Endodermal cell (in vitro differentiated cells): ENCODE results near the gene CLDND2. TPM values are rescaled to one million over a fixed set of nuclear protein-coding genes. Genes with fewer than 3 reads are reported as not detected.
"Not testable (repeated sequence)": the region's sequence is repeated elsewhere in the genome, so short reads cannot be mapped to it uniquely, and the experiment has no call there.

Experiments
- DNase-seq: peaks from one replicate; pipeline ENCODE4 v3.0.0-alpha.2; 2017
- H3K27ac ChIP-seq: 2 replicates; pipeline ENCODE4 v1.5.1; 2013; ENCODE audit warnings: mild to moderate bottlenecking, low read depth, low read length, moderate library complexity
- H3K27me3 ChIP-seq: 2 replicates; pipeline ENCODE4 v1.6.1; 2013; ENCODE audit warnings: mild to moderate bottlenecking, low read length, moderate library complexity; ENCODE audit not compliant: insufficient read depth, control insufficient read depth, poor library complexity, severe bottlenecking
- H3K36me3 ChIP-seq: 2 replicates; pipeline ENCODE4 v1.7.0; 2013; ENCODE audit warnings: mild to moderate bottlenecking, low read length, moderate library complexity; ENCODE audit not compliant: control insufficient read depth, insufficient read depth
- H3K4me1 ChIP-seq: one replicate; pipeline ENCODE4 v1.7.0; 2013; ENCODE audit warnings: low read length; ENCODE audit not compliant: control insufficient read depth, insufficient read depth
- H3K4me3 ChIP-seq: 2 replicates; pipeline ENCODE4 v1.5.1; 2013; ENCODE audit warnings: mild to moderate bottlenecking, low read length, moderate library complexity
- H3K9ac ChIP-seq: 2 replicates; pipeline ENCODE4 v1.6.1; 2013; ENCODE audit warnings: mild to moderate bottlenecking, low read length, moderate library complexity; ENCODE audit not compliant: poor library complexity, severe bottlenecking; ENCODE audit errors: extremely low read depth
- H3K9me3 ChIP-seq: 2 replicates; pipeline ENCODE4 v1.6.1; 2013; ENCODE audit warnings: mild to moderate bottlenecking, low read length, moderate library complexity; ENCODE audit not compliant: control insufficient read depth
- H3K27ac Mint-ChIP-seq: 2 replicates; pipeline ENCODE4 v1.8.0; 2020; ENCODE audit warnings: mixed read lengths
- H3K27me3 Mint-ChIP-seq: 2 replicates; pipeline ENCODE4 v1.8.0; 2021; ENCODE audit warnings: mild to moderate bottlenecking, mixed read lengths; ENCODE audit not compliant: insufficient read depth
- H3K36me3 Mint-ChIP-seq: 2 replicates; pipeline ENCODE4 v1.8.0; 2020; ENCODE audit warnings: low read depth, mixed read lengths
- H3K4me1 Mint-ChIP-seq: 2 replicates; pipeline ENCODE4 v1.8.0; 2020; ENCODE audit warnings: mixed read lengths
- H3K4me3 Mint-ChIP-seq: 2 replicates; pipeline ENCODE4 v1.8.0; 2020; ENCODE audit warnings: mild to moderate bottlenecking, moderate library complexity, mixed read lengths
- H3K9me3 Mint-ChIP-seq: 2 replicates; pipeline ENCODE4 v1.8.0; 2020; ENCODE audit warnings: mild to moderate bottlenecking, mixed read lengths
- WGBS, 2 experiments: methylation state at CpG; one replicate each; pipeline versions ENCODE4 v1.1.5 to v1.1.7; 2013; ENCODE audit warnings: missing lambda C conversion rate in 2 of 2, mixed read lengths in 1 of 2; ENCODE audit not compliant: insufficient coverage in 1 of 2, insufficient read length in 1 of 2; 5-methylcytosine and 5-hydroxymethylcytosine counted together
- long read RNA-seq, 4 experiments: library from polyadenylated mRNA in 2 of 4; library from RNA in 1 of 4; library from capped mRNA in 1 of 4; stranded (forward) in 3 of 4; unstranded in 1 of 4; transcript quantifications; one replicate each; pipeline ENCODE4 v2.0.0, GENCODE V29; 2020 to 2021; ENCODE audit warnings: inconsistent platforms in 1 of 4
- polyA plus RNA-seq, 2 experiments: library from polyadenylated mRNA; stranded (reverse); fragments of 50-300 nt; gene quantifications; one replicate each; pipeline ENCODE4 v1.2.3, GENCODE V29; 2013
- total RNA-seq, 2 donors: library from RNA; stranded (reverse); fragmentation: NEBNext Ultra II Directional in 1 of 2; extraction: Animal tissue kit (Norgen Biotek cat#: 25700) in 1 of 2; gene quantifications; 2 replicates in 1 of 2; 3 replicates in 1 of 2; pipeline ENCODE4 v1.2.1, GENCODE V29; 2021
- TF ChIP-seq, protein P1 (sequence below): fragments of 200-600 bp; sonication (generic); conservative IDR thresholded peaks from 2 replicates; pipeline ENCODE4 v1.5.0; 2021; ENCODE audit warnings: antibody characterized with exemption, mild to moderate bottlenecking

Gene CLDND2, protein sequence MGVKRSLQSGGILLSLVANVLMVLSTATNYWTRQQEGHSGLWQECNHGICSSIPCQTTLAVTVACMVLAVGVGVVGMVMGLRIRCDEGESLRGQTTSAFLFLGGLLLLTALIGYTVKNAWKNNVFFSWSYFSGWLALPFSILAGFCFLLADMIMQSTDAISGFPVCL
- 1 to 10 TPM; 1.3 to 2.5 TPM for total RNA-seq
- polyA plus RNA-seq (2013, experiment 1 of 2): 3.7 TPM
- 2.4 TPM for polyA plus RNA-seq (2013, experiment 2 of 2)
- long read RNA-seq, experiment 1, partial matches to known transcripts: 1 of 3 reads
- long read RNA-seq, experiment 1, other reads (novel, unspliced or antisense): 2 of 3 reads
- long read RNA-seq, experiment 2: 0 reads
- long read RNA-seq, experiment 3, partial matches to known transcripts: 1 of 2 reads
- long read RNA-seq, experiment 3, other reads (novel, unspliced or antisense): 1 of 2 reads
- long read RNA-seq, experiment 4: 0 reads

- peaks cover 25% of the 10 kb centered on the region for H3K4me1 Mint-ChIP-seq
- no peaks in the 10 kb centered on the region for H3K36me3 Mint-ChIP-seq
- peak within 1 kb of the TSS; percentile 94 for H3K4me3 ChIP-seq
- peak within 1 kb of the TSS; percentile 99 for H3K4me3 Mint-ChIP-seq
- peaks cover 6% of the 10 kb centered on the region for H3K27me3 Mint-ChIP-seq
- H3K27me3 ChIP-seq: no peaks in the 10 kb centered on the region
- H3K27ac ChIP-seq: peak within 1 kb of the TSS; percentile 96
- peak within 1 kb of the TSS; percentile 95 for H3K27ac Mint-ChIP-seq
- H3K9ac ChIP-seq: peak within 1 kb of the TSS; percentile 60
- no peaks in the 10 kb centered on the region for H3K36me3 ChIP-seq
- TF ChIP-seq, protein P1, sequence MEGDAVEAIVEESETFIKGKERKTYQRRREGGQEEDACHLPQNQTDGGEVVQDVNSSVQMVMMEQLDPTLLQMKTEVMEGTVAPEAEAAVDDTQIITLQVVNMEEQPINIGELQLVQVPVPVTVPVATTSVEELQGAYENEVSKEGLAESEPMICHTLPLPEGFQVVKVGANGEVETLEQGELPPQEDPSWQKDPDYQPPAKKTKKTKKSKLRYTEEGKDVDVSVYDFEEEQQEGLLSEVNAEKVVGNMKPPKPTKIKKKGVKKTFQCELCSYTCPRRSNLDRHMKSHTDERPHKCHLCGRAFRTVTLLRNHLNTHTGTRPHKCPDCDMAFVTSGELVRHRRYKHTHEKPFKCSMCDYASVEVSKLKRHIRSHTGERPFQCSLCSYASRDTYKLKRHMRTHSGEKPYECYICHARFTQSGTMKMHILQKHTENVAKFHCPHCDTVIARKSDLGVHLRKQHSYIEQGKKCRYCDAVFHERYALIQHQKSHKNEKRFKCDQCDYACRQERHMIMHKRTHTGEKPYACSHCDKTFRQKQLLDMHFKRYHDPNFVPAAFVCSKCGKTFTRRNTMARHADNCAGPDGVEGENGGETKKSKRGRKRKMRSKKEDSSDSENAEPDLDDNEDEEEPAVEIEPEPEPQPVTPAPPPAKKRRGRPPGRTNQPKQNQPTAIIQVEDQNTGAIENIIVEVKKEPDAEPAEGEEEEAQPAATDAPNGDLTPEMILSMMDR: no peak
- 69 to 76% methylated on average over 4 to 23 of the region's 23 CpGs for WGBS, 2 experiments
- H3K9me3 ChIP-seq: no peaks in the 10 kb centered on the region
- peak; percentile 52 for DNase-seq
- H3K4me1 ChIP-seq: peaks cover 12% of the 10 kb centered on the region
- H3K9me3 Mint-ChIP-seq: no peaks in the 10 kb centered on the region
These were observed at the start of gene CLDND2 for GRCh38 chr19:51368366-51369282. Gene CLDND2 (minus strand): TSS chr19:51369003. CDS start chr19:51368577, 426 bp downstream.

DNA sequence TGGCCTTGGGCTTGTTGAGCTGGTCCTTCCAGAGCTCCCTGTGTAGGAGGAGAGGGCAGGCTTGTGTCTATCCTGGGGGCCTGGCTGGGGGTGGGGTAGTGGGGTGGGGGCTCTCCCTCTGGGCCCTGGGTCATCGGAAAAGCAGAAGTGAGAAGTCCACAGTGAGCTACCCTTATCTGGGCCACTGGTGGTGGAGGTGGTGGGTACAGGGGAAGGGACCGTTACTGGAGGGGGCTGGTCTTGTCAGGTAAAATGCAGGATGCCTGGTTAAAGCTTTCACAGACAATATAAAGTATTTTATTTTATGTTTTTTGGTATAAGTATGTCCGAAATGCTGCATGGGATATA lies 49.0 kb upstream of the CLDND2 start:
- no peak overlapping the region for H3K9ac ChIP-seq
- H3K27me3 Mint-ChIP-seq: peaks cover 28% of the 10 kb centered on the region
- no peak overlapping the region for H3K27ac Mint-ChIP-seq
- no peak overlapping the region for H3K27ac ChIP-seq
- H3K4me3 Mint-ChIP-seq: no peak overlapping the region
- H3K4me1 ChIP-seq: no peaks in the 10 kb centered on the region
- H3K36me3 ChIP-seq: no peaks in the 10 kb centered on the region
- H3K4me1 Mint-ChIP-seq: peaks cover 4% of the 10 kb centered on the region
- H3K4me3 ChIP-seq: no peak overlapping the region
- TF ChIP-seq, protein P1: no peak
- no peaks in the 10 kb centered on the region for H3K9me3 Mint-ChIP-seq
- WGBS, 2 experiments: 80% methylated on average over 2 of the region's 3 CpGs; no CpG with 5 or more reads in 1 of the 2 experiments
- no peaks in the 10 kb centered on the region for H3K9me3 ChIP-seq
- DNase-seq: no peak
- H3K27me3 ChIP-seq: peaks cover 8% of the 10 kb centered on the region
- H3K36me3 Mint-ChIP-seq: no peaks in the 10 kb centered on the region

DNA sequence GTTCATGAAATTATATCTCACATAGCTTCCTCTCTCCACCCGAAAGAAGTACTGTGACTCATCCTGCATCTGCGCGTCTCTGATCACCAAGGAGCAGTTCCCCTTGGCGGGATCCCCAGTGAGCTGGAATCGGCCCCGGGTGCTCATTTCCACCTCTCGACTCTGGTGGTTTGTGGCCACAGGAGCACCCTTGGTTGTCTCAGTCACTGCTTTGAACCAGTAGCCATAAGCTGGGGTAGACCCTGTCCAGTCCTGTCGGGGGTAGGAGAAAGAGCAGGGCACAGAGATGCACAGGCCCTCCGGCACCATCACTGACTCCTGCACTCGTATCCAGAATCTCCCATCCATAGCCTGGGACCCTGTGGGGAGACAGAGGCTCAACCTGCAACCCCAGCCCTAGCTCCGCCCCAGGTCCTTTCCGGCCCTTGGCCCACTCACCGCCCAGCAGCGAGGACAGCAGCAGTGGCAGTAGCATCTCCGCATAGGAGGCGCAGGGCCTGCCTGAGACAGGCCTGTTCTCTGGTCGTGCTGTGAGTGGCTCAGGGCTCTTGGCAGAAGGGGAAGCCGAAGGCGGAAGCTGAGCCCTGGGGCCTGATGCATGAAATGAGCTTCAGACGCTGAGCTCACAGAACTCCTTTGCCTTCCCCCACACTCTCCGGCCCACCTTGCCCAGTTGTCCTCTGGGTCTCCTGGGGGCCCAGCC lies 48.5 kb upstream of the CLDND2 start, which contains the start of gene SIGLEC10:
TSS of gene SIGLEC10 (minus strand) at position 536 of the 703 bp plus-strand sequence. CDS start at position 475, 61 bp downstream.
- Histone ChIP-seq H3K36me3 (no peaks in the 10 kb centered on the region), H3K4me3 (no peak within 1 kb of the TSS), H3K9me3 (no peaks in the 10 kb centered on the region), H3K4me1 (no peaks in the 10 kb centered on the region), H3K9ac (no peak within 1 kb of the TSS), H3K27ac (no peak within 1 kb of the TSS), H3K27me3 (peaks cover 8% of the 10 kb centered on the region)
- H3K27ac Mint-ChIP-seq: no peak within 1 kb of the TSS
- no peaks in the 10 kb centered on the region for H3K36me3 Mint-ChIP-seq
- H3K27me3 Mint-ChIP-seq: peaks cover 24% of the 10 kb centered on the region
- DNase-seq: peak; percentile 52
- 83 to 85% methylated on average over 14 to 21 of the region's 21 CpGs for WGBS, 2 experiments
- TF ChIP-seq, protein P1: no peak
- peaks cover 4% of the 10 kb centered on the region for H3K4me1 Mint-ChIP-seq
- no peak within 1 kb of the TSS for H3K4me3 Mint-ChIP-seq
- H3K9me3 Mint-ChIP-seq: no peaks in the 10 kb centered on the region

- not testable (repeated sequence) for H3K4me3 ChIP-seq, H3K9me3 ChIP-seq, H3K4me1 Mint-ChIP-seq, H3K36me3 Mint-ChIP-seq, H3K4me3 Mint-ChIP-seq, H3K27me3 ChIP-seq, DNase-seq, H3K36me3 ChIP-seq, H3K27ac Mint-ChIP-seq, H3K9ac ChIP-seq, H3K9me3 Mint-ChIP-seq, H3K4me1 ChIP-seq, H3K27ac ChIP-seq
- 94% methylated on average over 10 of the region's 15 CpGs; no CpG with 5 or more reads in 1 of the 2 experiments for WGBS, 2 experiments
- peaks cover 16% of the 10 kb centered on the region for H3K27me3 Mint-ChIP-seq
These were observed 47.6 kb upstream of the CLDND2 start for GRCh38 chr19:51416422-51416821.
